Body of pancreas (tissue), 4 donors: ENCODE measurements around the gene DAPK3.

Experiments
- CTCF ChIP-seq, 7 experiments: fragments of 450-650 bp in 4 of 7; fragments of 200-600 bp in 3 of 7; sonication (generic) in 3 of 7; IDR thresholded peaks; one replicate each; pipeline ENCODE4 v1.5.1; 2016 to 2019; ENCODE audit warnings: antibody characterized with exemption in 7 of 7
- POLR2A ChIP-seq, 3 donors: fragments of 450-650 bp; IDR thresholded peaks; one replicate each; pipeline ENCODE4 v1.6.1; 2016; ENCODE audit warnings: antibody characterized with exemption in 3 of 3, mild to moderate bottlenecking in 2 of 3

GRCh38 chr19:3983936-3984583 is 13.2 kb upstream of the DAPK3 start:
- TF ChIP-seq CTCF (IDR thresholded peaks at IDR 0.05) = no peak
- no peak for TF ChIP-seq POLR2A (IDR thresholded peaks at IDR 0.05)
